Endodermal cell (in vitro differentiated cells): ENCODE data around the gene ARHGEF33. TPM values are rescaled to one million over a fixed set of nuclear protein-coding genes. Genes with fewer than 3 reads are reported as not detected.

ENCODE experiments used
- DNase-seq: peaks from one replicate; pipeline ENCODE4 v3.0.0-alpha.2; 2017
- H3K27ac ChIP-seq: 2 replicates; pipeline ENCODE4 v1.5.1; 2013; ENCODE audit warnings: mild to moderate bottlenecking, low read depth, low read length, moderate library complexity
- H3K27me3 ChIP-seq: 2 replicates; pipeline ENCODE4 v1.6.1; 2013; ENCODE audit warnings: mild to moderate bottlenecking, low read length, moderate library complexity; ENCODE audit not compliant: insufficient read depth, control insufficient read depth, poor library complexity, severe bottlenecking
- H3K36me3 ChIP-seq: 2 replicates; pipeline ENCODE4 v1.7.0; 2013; ENCODE audit warnings: mild to moderate bottlenecking, low read length, moderate library complexity; ENCODE audit not compliant: control insufficient read depth, insufficient read depth
- H3K4me1 ChIP-seq: one replicate; pipeline ENCODE4 v1.7.0; 2013; ENCODE audit warnings: low read length; ENCODE audit not compliant: control insufficient read depth, insufficient read depth
- H3K4me3 ChIP-seq: 2 replicates; pipeline ENCODE4 v1.5.1; 2013; ENCODE audit warnings: mild to moderate bottlenecking, low read length, moderate library complexity
- H3K9ac ChIP-seq: 2 replicates; pipeline ENCODE4 v1.6.1; 2013; ENCODE audit warnings: mild to moderate bottlenecking, low read length, moderate library complexity; ENCODE audit not compliant: poor library complexity, severe bottlenecking; ENCODE audit errors: extremely low read depth
- H3K9me3 ChIP-seq: 2 replicates; pipeline ENCODE4 v1.6.1; 2013; ENCODE audit warnings: mild to moderate bottlenecking, low read length, moderate library complexity; ENCODE audit not compliant: control insufficient read depth
- H3K27ac Mint-ChIP-seq: 2 replicates; pipeline ENCODE4 v1.8.0; 2020; ENCODE audit warnings: mixed read lengths
- H3K27me3 Mint-ChIP-seq: 2 replicates; pipeline ENCODE4 v1.8.0; 2021; ENCODE audit warnings: mild to moderate bottlenecking, mixed read lengths; ENCODE audit not compliant: insufficient read depth
- H3K36me3 Mint-ChIP-seq: 2 replicates; pipeline ENCODE4 v1.8.0; 2020; ENCODE audit warnings: low read depth, mixed read lengths
- H3K4me1 Mint-ChIP-seq: 2 replicates; pipeline ENCODE4 v1.8.0; 2020; ENCODE audit warnings: mixed read lengths
- H3K4me3 Mint-ChIP-seq: 2 replicates; pipeline ENCODE4 v1.8.0; 2020; ENCODE audit warnings: mild to moderate bottlenecking, moderate library complexity, mixed read lengths
- H3K9me3 Mint-ChIP-seq: 2 replicates; pipeline ENCODE4 v1.8.0; 2020; ENCODE audit warnings: mild to moderate bottlenecking, mixed read lengths
- CTCF ChIP-seq: fragments of 200-600 bp; sonication (generic); conservative IDR thresholded peaks from 2 replicates; pipeline ENCODE4 v1.5.0; 2021; ENCODE audit warnings: antibody characterized with exemption, mild to moderate bottlenecking
- WGBS, 2 experiments: methylation state at CpG; one replicate each; pipeline versions ENCODE4 v1.1.5 to v1.1.7; 2013; ENCODE audit warnings: missing lambda C conversion rate in 2 of 2, mixed read lengths in 1 of 2; ENCODE audit not compliant: insufficient coverage in 1 of 2, insufficient read length in 1 of 2; 5-methylcytosine and 5-hydroxymethylcytosine counted together
- total RNA-seq, 2 donors: library from RNA; stranded (reverse); fragmentation: NEBNext Ultra II Directional in 1 of 2; extraction: Animal tissue kit (Norgen Biotek cat#: 25700) in 1 of 2; gene quantifications; 2 replicates in 1 of 2; 3 replicates in 1 of 2; pipeline ENCODE4 v1.2.1, GENCODE V29; 2021

Gene ARHGEF33
- total RNA-seq, 2 donors from 2014 or later, result 0.57 to 1.00 TPM

GRCh38 chr2:38971377-38971776, 81.7 kb downstream of the ARHGEF33 start:
- Mint-ChIP-seq H3K4me3 (no peak overlapping the region), H3K9me3 (no peaks in the 10 kb centered on the region), H3K27ac (no peak overlapping the region), H3K36me3 (no peaks in the 10 kb centered on the region), H3K27me3 (no peaks in the 10 kb centered on the region), H3K4me1 (peaks cover 4% of the 10 kb centered on the region)
- H3K36me3 ChIP-seq, result no peaks in the 10 kb centered on the region
- no peaks in the 10 kb centered on the region for H3K9me3 ChIP-seq
- H3K27me3 ChIP-seq, result no peaks in the 10 kb centered on the region
- no peak overlapping the region for H3K27ac ChIP-seq
- H3K4me1 ChIP-seq, result no peaks in the 10 kb centered on the region
- DNase-seq, result no peak
- H3K4me3 ChIP-seq, result no peak overlapping the region
- no peak for TF ChIP-seq CTCF
- WGBS, 2 experiments, result 96 to 100% methylated on average over 4 of the region's 4 CpGs
- no peak overlapping the region for H3K9ac ChIP-seq

- TF ChIP-seq CTCF, result no peak
- Mint-ChIP-seq H3K36me3 (no peaks in the 10 kb centered on the region), H3K9me3 (no peaks in the 10 kb centered on the region), H3K4me3 (no peak overlapping the region), H3K4me1 (peaks cover 4% of the 10 kb centered on the region), H3K27me3 (no peaks in the 10 kb centered on the region), H3K27ac (no peak overlapping the region)
- no peaks in the 10 kb centered on the region for H3K36me3 ChIP-seq
- H3K4me3 ChIP-seq, result no peak overlapping the region
- DNase-seq, result no peak
- no peaks in the 10 kb centered on the region for H3K9me3 ChIP-seq
- no peak overlapping the region for H3K9ac ChIP-seq
- H3K27ac ChIP-seq, result no peak overlapping the region
- H3K4me1 ChIP-seq, result no peaks in the 10 kb centered on the region
- no peaks in the 10 kb centered on the region for H3K27me3 ChIP-seq
Observed at GRCh38 chr2:38973266-38973665, 83.6 kb downstream of the ARHGEF33 start.

GRCh38 chr2:38975042-38975441, 85.4 kb downstream of the ARHGEF33 start:
- 89 to 96% methylated on average over 1 to 6 of the region's 6 CpGs for WGBS, 2 experiments
- no peak overlapping the region for H3K27ac Mint-ChIP-seq
- Histone ChIP-seq H3K4me1 (no peaks in the 10 kb centered on the region), H3K4me3 (no peak overlapping the region), H3K27me3 (no peaks in the 10 kb centered on the region), H3K9ac (no peak overlapping the region), H3K36me3 (no peaks in the 10 kb centered on the region), H3K9me3 (no peaks in the 10 kb centered on the region), H3K27ac (no peak overlapping the region)
- no peaks in the 10 kb centered on the region for H3K27me3 Mint-ChIP-seq
- TF ChIP-seq CTCF, result no peak
- no peaks in the 10 kb centered on the region for H3K36me3 Mint-ChIP-seq
- H3K4me3 Mint-ChIP-seq, result no peak overlapping the region
- no peaks in the 10 kb centered on the region for H3K9me3 Mint-ChIP-seq
- no peak for DNase-seq
- peaks cover 9% of the 10 kb centered on the region for H3K4me1 Mint-ChIP-seq
